Stimulated activated CD4-positive, alpha-beta T cell treated with anti-CD3 and anti-CD28 coated beads, Interleukin-4, amount 100 ng/mL, for 48 hours (primary cell): ENCODE measurements around the gene LGALS7.

Experiments
- DNase-seq, 2 donors: peaks; one replicate each; pipeline ENCODE4 v3.0.0-alpha.2; 2020; ENCODE audit warnings: low read depth in 2 of 2

Gene LGALS7

GRCh38 chr19:38726761-38727301, 46.5 kb downstream of the LGALS7 start:
- DNase-seq = no peak

DNA sequence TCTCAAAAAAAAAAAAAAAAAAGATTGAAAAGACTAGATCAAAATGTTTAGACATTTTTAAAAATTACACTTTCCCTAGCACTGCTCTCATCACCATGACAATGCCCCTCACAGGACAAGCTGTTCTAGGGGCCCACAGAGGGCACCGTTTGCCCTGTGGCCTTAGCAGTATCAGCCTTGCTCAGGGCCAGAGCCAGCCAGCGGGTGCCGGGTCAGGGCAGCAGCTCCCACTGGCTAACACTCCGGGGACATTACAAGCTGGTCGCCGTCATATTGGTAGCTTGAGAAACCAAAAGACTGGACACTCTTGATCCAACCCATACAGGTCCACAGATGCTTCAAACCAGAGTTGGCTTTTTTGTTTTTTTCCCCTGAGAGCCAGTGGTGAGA, 47.0 kb downstream of the LGALS7 start:
- DNase-seq = no peak

- DNase-seq = no peak
These were observed 47.6 kb downstream of the LGALS7 start for GRCh38 chr19:38725469-38726283.

DNA sequence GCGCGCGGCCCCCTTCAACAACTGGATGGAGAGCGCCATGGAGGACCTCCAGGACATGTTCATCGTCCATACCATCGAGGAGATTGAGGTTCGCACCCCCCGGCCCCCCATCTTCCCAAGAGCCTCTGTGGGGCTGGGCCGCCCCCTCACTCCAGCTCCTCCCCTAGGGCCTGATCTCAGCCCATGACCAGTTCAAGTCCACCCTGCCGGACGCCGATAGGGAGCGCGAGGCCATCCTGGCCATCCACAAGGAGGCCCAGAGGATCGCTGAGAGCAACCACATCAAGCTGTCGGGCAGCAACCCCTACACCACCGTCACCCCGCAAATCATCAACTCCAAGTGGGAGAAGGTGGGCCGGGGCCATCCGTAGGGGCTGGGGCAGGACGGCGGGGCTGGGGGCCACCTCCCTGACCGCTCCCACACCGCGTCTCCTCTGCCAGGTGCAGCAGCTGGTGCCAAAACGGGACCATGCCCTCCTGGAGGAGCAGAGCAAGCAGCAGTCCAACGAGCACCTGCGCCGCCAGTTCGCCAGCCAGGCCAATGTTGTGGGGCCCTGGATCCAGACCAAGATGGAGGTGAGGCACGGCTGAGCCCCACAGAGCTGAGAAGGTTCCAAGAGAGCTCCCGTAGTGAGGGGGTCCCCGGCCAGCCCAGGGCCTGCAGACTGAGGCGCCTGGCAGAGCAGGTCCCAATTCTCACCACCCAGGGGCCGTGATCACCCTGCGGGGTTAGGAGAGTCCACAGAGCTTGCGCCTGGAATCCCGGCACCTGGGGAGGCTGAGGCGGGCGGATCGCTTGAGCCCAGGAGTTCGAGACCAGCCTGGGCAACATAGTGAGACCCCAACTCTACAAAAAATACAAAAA, 49.1 kb downstream of the LGALS7 start:
- no peak for DNase-seq

GRCh38 chr19:38723606-38723965, 49.7 kb downstream of the LGALS7 start:
- DNase-seq = no peak

DNA sequence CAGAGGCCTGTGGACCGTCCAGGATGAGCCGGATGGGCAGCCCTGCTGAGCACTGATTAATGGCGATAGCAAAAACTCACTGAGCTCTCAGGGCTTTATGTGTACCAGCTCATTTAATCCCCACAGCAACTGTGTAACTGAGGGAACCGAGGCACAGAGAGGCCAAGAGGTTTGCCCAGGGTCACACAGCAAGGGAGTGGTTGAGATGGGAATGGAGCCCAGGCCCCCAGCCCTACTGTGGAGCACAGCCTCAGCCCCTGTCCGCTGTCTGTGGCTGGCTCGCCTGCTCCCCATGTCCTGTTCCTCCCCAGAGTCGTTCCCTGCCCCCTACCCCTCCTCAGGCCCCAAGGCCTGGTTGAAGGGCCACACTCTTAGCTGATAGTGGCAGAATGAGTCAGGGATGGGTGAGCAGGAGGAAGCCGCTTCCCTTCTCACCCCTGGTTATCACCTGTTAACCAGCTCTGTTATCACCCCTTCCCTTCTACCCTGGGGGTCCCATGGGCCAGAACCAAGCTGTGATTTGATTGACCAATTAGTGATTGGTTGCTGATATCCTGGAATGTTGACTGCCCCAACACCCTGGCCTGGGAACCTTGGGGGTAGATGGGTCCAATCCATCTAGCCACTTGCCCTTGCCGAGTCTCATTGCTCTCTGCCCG, 50.2 kb downstream of the LGALS7 start:
- DNase-seq = no peak

DNA sequence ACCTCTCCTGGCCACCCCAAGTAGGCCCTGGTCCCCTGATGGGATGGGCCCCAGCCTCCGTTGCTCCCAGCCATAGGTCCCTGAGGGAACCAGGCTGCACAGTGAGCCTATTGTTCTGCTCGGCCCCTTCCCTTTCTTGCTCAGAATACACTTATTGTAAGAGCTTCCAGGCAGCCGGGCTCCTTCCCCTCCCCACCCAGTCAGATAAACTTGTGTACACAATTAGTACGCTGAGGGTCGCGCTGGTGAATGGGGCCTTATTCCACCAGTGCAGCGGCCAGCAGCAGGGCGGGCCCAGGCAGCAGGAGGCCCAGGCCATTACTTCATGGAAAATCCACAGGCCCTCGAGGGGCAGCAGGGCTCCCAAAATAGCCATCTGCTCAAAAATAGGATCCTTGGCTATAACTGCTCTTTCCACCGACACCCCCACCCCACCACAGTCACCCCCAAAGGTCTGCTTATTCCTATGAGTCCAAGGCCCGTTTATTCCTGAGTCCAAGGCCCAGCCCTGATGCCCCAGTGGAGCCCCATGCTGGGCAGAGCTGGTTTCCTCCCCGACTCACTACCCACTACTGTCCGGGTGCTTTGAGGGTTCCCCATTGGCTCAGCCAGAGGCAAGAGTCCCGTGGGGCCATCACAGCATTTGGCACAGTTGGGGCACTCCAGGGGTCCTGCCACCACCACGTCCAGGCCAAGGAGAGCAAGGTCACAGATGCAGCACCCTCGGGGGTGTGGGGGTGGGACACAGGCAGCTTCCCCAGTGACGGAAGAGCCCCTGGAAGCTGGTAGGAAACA, 51.1 kb downstream of the LGALS7 start:
- DNase-seq = no peak

DNA sequence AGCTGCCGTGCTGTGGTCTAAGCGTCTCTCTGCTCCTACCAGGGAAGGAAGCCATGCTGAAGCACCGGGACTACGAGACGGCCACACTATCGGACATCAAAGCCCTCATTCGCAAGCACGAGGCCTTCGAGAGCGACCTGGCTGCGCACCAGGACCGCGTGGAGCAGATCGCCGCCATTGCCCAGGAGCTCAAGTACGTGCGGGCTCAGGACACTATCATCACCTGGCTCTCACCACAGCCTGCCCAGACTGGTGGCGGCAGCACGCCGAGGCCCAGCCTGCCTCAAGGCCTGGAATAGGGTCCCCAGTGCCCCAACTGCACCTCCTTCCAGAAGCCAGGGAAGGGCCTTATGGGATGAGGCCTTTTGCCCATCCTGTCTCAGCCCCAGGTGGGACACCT, 51.8 kb downstream of the LGALS7 start:
- no peak for DNase-seq
